ENCODE results near the gene MXRA7.

The MXRA7 gene

GRCh38 chr17:76681222-76682137 is 29.3 kb downstream of the MXRA7 start (continued):
- TF ChIP-seq ZNF660 (tag by site-specific recombination; IDR thresholded peaks at IDR 0.05) (0 out of 2 replicates have a peak, but pooled peaks have one; percentile 16), ZNF18 (tag by site-specific recombination; IDR thresholded peaks at IDR 0.05) (peak; percentile 55; the same call in 1 of the 2 replicates), KLF8 (tag by site-specific recombination; IDR thresholded peaks at IDR 0.05) (no peak), GLIS1 (tag by site-specific recombination; IDR thresholded peaks at IDR 0.05) (peak; percentile 45; the same call in 1 of the 2 replicates), SP7 (tag by site-specific recombination; IDR thresholded peaks at IDR 0.05) (0 out of 2 replicates have a peak, but pooled peaks have one; percentile 32), ZSCAN30 (tag by site-specific recombination; IDR thresholded peaks at IDR 0.05) (peak; percentile 67; the same call in 1 of the 2 replicates)

- CTCF ChIA-PET, result interaction anchor here (0.7 to 0.9 kb wide), 3 partner anchors 34 to 156 kb away, joined by 3 to 5 read pairs (median 3); no protein-coding TSS in a partner anchor
- Histone ChIP-seq H3K4me3 (ENCODE audit: low read depth, low read length) (no peak overlapping the region), H3K27ac (ENCODE audit: extremely low read depth, low read depth, low read length) (no peak overlapping the region), H3K9me3 (ENCODE audit: control insufficient read depth, insufficient read depth, low read depth, low read length) (no peaks in the 10 kb centered on the region), H3K4me1 (ENCODE audit: control insufficient read depth, insufficient read depth, low read length) (no peaks in the 10 kb centered on the region), H3K36me3 (ENCODE audit: control insufficient read depth in 2 of 2, insufficient read depth in 1 of 2, low read length in 2 of 2) (peaks cover 0 to 44% of the 10 kb centered on the region in 2 experiments; a peak in 2 of 3 replicates)
- POLR2A ChIA-PET, result no interaction called here
- TF ChIP-seq ZBTB48 (tag by site-specific recombination; IDR thresholded peaks at IDR 0.05) (no peak), ZNF248 (tag by site-specific recombination; IDR thresholded peaks at IDR 0.05) (no peak), MYNN (tag by site-specific recombination; IDR thresholded peaks at IDR 0.05; ENCODE audit: borderline replicate concordance) (no peak), PRDM4 (tag by site-specific recombination; IDR thresholded peaks at IDR 0.05) (no peak), ZNF555 (tag by site-specific recombination; conservative IDR thresholded peaks at IDR 0.05) (no peak), ZBTB1 (tag by site-specific recombination; IDR thresholded peaks at IDR 0.05) (no peak)
Measured at GRCh38 chr17:76679239-76679638, 31.5 kb downstream of the MXRA7 start.

- Histone ChIP-seq H3K9me3 (ENCODE audit: control insufficient read depth, insufficient read depth, low read depth, low read length) (no peaks in the 10 kb centered on the region), H3K36me3 (ENCODE audit: control insufficient read depth in 2 of 2, insufficient read depth in 1 of 2, low read length in 2 of 2) (peaks cover 0 to 35% of the 10 kb centered on the region in 2 experiments; a peak in 2 of 3 replicates), H3K27ac (ENCODE audit: extremely low read depth, low read depth, low read length) (no peak overlapping the region), H3K4me1 (ENCODE audit: control insufficient read depth, insufficient read depth, low read length) (no peaks in the 10 kb centered on the region), H3K4me3 (ENCODE audit: low read depth, low read length) (no peak overlapping the region)
- TF ChIP-seq ZNF600 (tag by site-specific recombination; IDR thresholded peaks at IDR 0.05), result peak; percentile 80
- TF ChIP-seq ZXDB (tag by site-specific recombination; IDR thresholded peaks at IDR 0.05), result no peak
- TF ChIP-seq ZNF449 (tag by site-specific recombination; IDR thresholded peaks at IDR 0.05), result peak; percentile 18; the same call in 1 of the 2 replicates
- ChIA-PET POLR2A (interaction anchor here (1.5 kb wide), 1 partner anchor 23 kb away, joined by 4 read pairs; no protein-coding TSS in a partner anchor), CTCF (interaction anchor here (0.6 to 1.2 kb wide), 5 partner anchors 14 to 92 kb away, joined by 3 to 9 read pairs (median 3); no protein-coding TSS in a partner anchor)
Measured at GRCh38 chr17:76678330-76678729, 32.4 kb downstream of the MXRA7 start.

Measured in HEK293 (cell line).